HEK293 (cell line): Measurements from ENCODE around the gene DENND4B.

Experiments
- CTCF ChIA-PET: fragments of 350-600 bp; formaldehyde crosslinking; extraction: SDS; loops from one replicate; lab custom pipeline; 2021; ENCODE audit warnings: antibody characterized with exemption; lab: Yijun Ruan, JAX
- POLR2A ChIA-PET: fragments of 300-600 bp; formaldehyde crosslinking; extraction: SDS; loops from one replicate; lab custom pipeline; 2020; ENCODE audit warnings: antibody characterized with exemption, inconsistent platforms; lab: Yijun Ruan, JAX
- H3K27ac ChIP-seq: fragments of 200-500 bp; sonication (Bioruptor generic); 2 replicates; pipeline ENCODE4 v1.5.1; 2014; ENCODE audit warnings: low read depth, low read length, control low read depth, inconsistent platforms; ENCODE audit errors: extremely low read depth
- H3K36me3 ChIP-seq, 2 experiments: fragments of 200-500 bp in 1 of 2; sonication (Bioruptor generic) in 1 of 2; 1 replicate in 1 of 2; 2 replicates in 1 of 2; pipeline ENCODE4 v1.5.1; 2014 to 2017; ENCODE audit warnings: inconsistent platforms in 2 of 2, low read length in 2 of 2; ENCODE audit not compliant: control insufficient read depth in 2 of 2, insufficient read depth in 1 of 2
- H3K4me1 ChIP-seq: fragments of 200-500 bp; sonication (Bioruptor generic); 2 replicates; pipeline ENCODE4 v1.5.1; 2014; ENCODE audit warnings: mild to moderate bottlenecking, low read length, inconsistent platforms; ENCODE audit not compliant: control insufficient read depth, insufficient read depth
- H3K4me3 ChIP-seq: 2 replicates; pipeline ENCODE4 v1.5.1; 2011; ENCODE audit warnings: low read depth, mild to moderate bottlenecking, control low read depth, low read length, moderate library complexity
- H3K9me3 ChIP-seq: fragments of 200-500 bp; sonication (Bioruptor generic); 2 replicates; pipeline ENCODE4 v1.5.1; 2014; ENCODE audit warnings: low read depth, low read length, inconsistent platforms; ENCODE audit not compliant: control insufficient read depth, insufficient read depth
- EGR2 ChIP-seq: fragments of 450-650 bp; formaldehyde crosslinking; IDR thresholded peaks from 2 replicates; pipeline ENCODE4 v1.5.1; 2016; ENCODE audit warnings: low read depth, missing biosample characterization, missing genetic modification characterization
- GLI4 ChIP-seq: fragments of 450-650 bp; formaldehyde crosslinking; IDR thresholded peaks from 2 replicates; pipeline ENCODE4 v1.5.1; 2016; ENCODE audit warnings: missing biosample characterization, missing genetic modification characterization
- KLF1 ChIP-seq: fragments of 450-650 bp; formaldehyde crosslinking; IDR thresholded peaks from 2 replicates; pipeline ENCODE4 v1.5.1; 2016; ENCODE audit warnings: missing biosample characterization, missing genetic modification characterization
- KLF7 ChIP-seq: fragments of 450-650 bp; formaldehyde crosslinking; IDR thresholded peaks from 2 replicates; pipeline ENCODE4 v1.5.1; 2016; ENCODE audit warnings: missing biosample characterization, missing genetic modification characterization, borderline replicate concordance
- KLF8 ChIP-seq: fragments of 450-650 bp; formaldehyde crosslinking; IDR thresholded peaks from 2 replicates; pipeline ENCODE4 v1.5.1; 2016; ENCODE audit warnings: missing biosample characterization, missing genetic modification characterization
- KLF9 ChIP-seq: fragments of 450-650 bp; formaldehyde crosslinking; IDR thresholded peaks from 2 replicates; pipeline ENCODE4 v1.5.1; 2016; ENCODE audit warnings: missing biosample characterization, missing genetic modification characterization, low read depth
- MEIS1 ChIP-seq: sonication (generic); formaldehyde crosslinking; IDR thresholded peaks from 2 replicates; pipeline ENCODE4 v1.8.1; 2022; ENCODE audit warnings: missing genetic modification reagents, mild to moderate bottlenecking, borderline replicate concordance
- OVOL3 ChIP-seq: fragments of 450-650 bp; formaldehyde crosslinking; IDR thresholded peaks from 2 replicates; pipeline ENCODE4 v1.5.1; 2016; ENCODE audit warnings: missing biosample characterization, missing genetic modification characterization
- PRDM1 ChIP-seq: fragments of 450-650 bp; formaldehyde crosslinking; IDR thresholded peaks from 2 replicates; pipeline ENCODE4; 2016; ENCODE audit warnings: missing biosample characterization, missing genetic modification characterization
- SALL2 ChIP-seq: fragments of 450-650 bp; formaldehyde crosslinking; IDR thresholded peaks from 2 replicates; pipeline ENCODE4 v1.5.0; 2017; ENCODE audit warnings: missing biosample characterization, mild to moderate bottlenecking, missing genetic modification characterization, borderline replicate concordance
- ZBTB10 ChIP-seq: fragments of 450-650 bp; formaldehyde crosslinking; IDR thresholded peaks from 2 replicates; pipeline ENCODE4 v1.5.1; 2016; ENCODE audit warnings: missing biosample characterization, missing genetic modification characterization
- ZBTB17 ChIP-seq: fragments of 450-650 bp; formaldehyde crosslinking; IDR thresholded peaks from 2 replicates; pipeline ENCODE4 v1.5.1; 2016; ENCODE audit warnings: missing biosample characterization, missing genetic modification characterization
- ZBTB20 ChIP-seq: fragments of 450-650 bp; formaldehyde crosslinking; IDR thresholded peaks from 2 replicates; pipeline ENCODE4 v1.5.1; 2016; ENCODE audit warnings: missing biosample characterization, missing genetic modification characterization
- ZNF350 ChIP-seq: fragments of 450-650 bp; formaldehyde crosslinking; IDR thresholded peaks from 2 replicates; pipeline ENCODE4 v1.5.0; 2017; ENCODE audit warnings: missing biosample characterization, mild to moderate bottlenecking, missing genetic modification characterization
- ZNF404 ChIP-seq: fragments of 450-650 bp; formaldehyde crosslinking; IDR thresholded peaks from 2 replicates; pipeline ENCODE4 v1.5.1; 2017; ENCODE audit warnings: missing biosample characterization, missing genetic modification characterization
- ZNF426 ChIP-seq: fragments of 450-650 bp; formaldehyde crosslinking; IDR thresholded peaks from 2 replicates; pipeline ENCODE4 v1.5.1; 2017; ENCODE audit warnings: missing biosample characterization, missing genetic modification characterization, mild to moderate bottlenecking, inconsistent platforms, moderate library complexity
- ZNF488 ChIP-seq: fragments of 450-650 bp; formaldehyde crosslinking; IDR thresholded peaks from 2 replicates; pipeline ENCODE4 v1.5.1; 2016; ENCODE audit warnings: missing biosample characterization, missing genetic modification characterization
- ZNF514 ChIP-seq: fragments of 450-650 bp; formaldehyde crosslinking; IDR thresholded peaks from 2 replicates; pipeline ENCODE4 v1.5.1; 2016; ENCODE audit warnings: missing biosample characterization, missing genetic modification characterization
- ZNF530 ChIP-seq: fragments of 450-650 bp; formaldehyde crosslinking; IDR thresholded peaks from 2 replicates; pipeline ENCODE4 v1.5.1; 2016; ENCODE audit warnings: low read depth, missing biosample characterization, missing genetic modification characterization
- ZNF549 ChIP-seq: fragments of 450-650 bp; IDR thresholded peaks from 2 replicates; pipeline ENCODE4 v1.5.1; 2018; ENCODE audit warnings: missing biosample characterization, missing genetic modification characterization, mild to moderate bottlenecking, inconsistent platforms, moderate library complexity
- ZNF585B ChIP-seq: fragments of 450-650 bp; formaldehyde crosslinking; IDR thresholded peaks from 2 replicates; pipeline ENCODE4 v1.5.1; 2016; ENCODE audit warnings: missing biosample characterization, missing genetic modification characterization
- ZNF670 ChIP-seq: fragments of 450-650 bp; formaldehyde crosslinking; IDR thresholded peaks from 2 replicates; pipeline ENCODE4 v1.5.1; 2016; ENCODE audit warnings: missing biosample characterization, missing genetic modification characterization, low read depth
- ZNF692 ChIP-seq: fragments of 450-650 bp; formaldehyde crosslinking; IDR thresholded peaks from 2 replicates; pipeline ENCODE4 v1.5.1; 2016; ENCODE audit warnings: missing biosample characterization, missing genetic modification characterization
- ZNF747 ChIP-seq: fragments of 450-650 bp; formaldehyde crosslinking; IDR thresholded peaks from 2 replicates; pipeline ENCODE4 v1.5.1; 2016; ENCODE audit warnings: missing biosample characterization, missing genetic modification characterization
- ZNF768 ChIP-seq: fragments of 450-650 bp; formaldehyde crosslinking; IDR thresholded peaks from 2 replicates; pipeline ENCODE4 v1.5.1; 2018; ENCODE audit warnings: missing biosample characterization, mild to moderate bottlenecking, missing genetic modification characterization
- ZSCAN18 ChIP-seq: fragments of 450-650 bp; formaldehyde crosslinking; IDR thresholded peaks from 2 replicates; pipeline ENCODE4 v1.5.1; 2016; ENCODE audit warnings: missing biosample characterization, missing genetic modification characterization
- ZSCAN5A ChIP-seq: fragments of 450-650 bp; formaldehyde crosslinking; IDR thresholded peaks from 2 replicates; pipeline ENCODE4 v1.5.1; 2016; ENCODE audit warnings: missing biosample characterization, missing genetic modification characterization

The DENND4B gene

GRCh38 chr1:153963030-153963849 lies 16.7 kb upstream of the DENND4B start, which contains the start of gene SLC39A1 (continued):
- TF ChIP-seq ZSCAN18 (no peak), ZBTB17 (tag by site-specific recombination) (peak; percentile 86), ZNF670 (tag by site-specific recombination) (no peak), SALL2 (tag by site-specific recombination) (no peak), ZNF768 (tag by site-specific recombination) (no peak), ZNF488 (no peak), ZNF514 (tag by site-specific recombination) (no peak), KLF1 (tag by site-specific recombination) (peak; percentile 42; the same call in 1 of the 2 replicates), EGR2 (tag by site-specific recombination) (peak; percentile 34; the same call in 1 of the 2 replicates), KLF9 (tag by site-specific recombination) (peak; percentile 82), ZSCAN5A (tag by site-specific recombination) (no peak), ZNF549 (tag by site-specific recombination) (no peak), ZNF747 (tag by site-specific recombination) (no peak), OVOL3 (tag by site-specific recombination) (no peak), ZNF530 (tag by site-specific recombination) (no peak), ZNF350 (tag by site-specific recombination) (no peak), ZNF404 (no peak), ZBTB20 (tag by site-specific recombination) (peak; percentile 96), MEIS1 (CRISPR knock-in tag) (no peak)

- Histone ChIP-seq H3K27ac (peak overlapping the region; percentile 53), H3K9me3 (no peaks in the 10 kb centered on the region), H3K4me1 (peaks cover 4% of the 10 kb centered on the region; the same call in 1 of the 2 replicates), H3K4me3 (peak overlapping the region; percentile 62), H3K36me3 (peaks cover 0 to 31% of the 10 kb centered on the region in 2 experiments; a peak in 2 of 3 replicates)
- POLR2A ChIA-PET, result interaction anchor here (0.5 to 3.0 kb wide), 13 partner anchors 7 to 187 kb away, joined by 3 to 58 read pairs (median 7); partner anchors contain the start of genes DENND4B, GATAD2B, JTB and RAB13
- CTCF ChIA-PET, result interaction anchor here (0.9 to 2.2 kb wide), 3 partner anchors 16 to 141 kb away, joined by 3 to 9 read pairs (median 7); partner anchors contain the start of genes DENND4B and RAB13
- TF ChIP-seq KLF7 (tag by site-specific recombination) (no peak), ZNF692 (no peak), ZNF426 (no peak), ZNF585B (no peak), ZBTB10 (no peak), KLF8 (no peak), GLI4 (tag by site-specific recombination) (no peak), PRDM1 (peak; percentile 59)
Observed at GRCh38 chr1:153962088-153963029, 15.8 kb upstream of the DENND4B start.
